Panc1 (cell line): ENCODE results near the gene FNDC10.

Source experiments
- POLR2AphosphoS5 ChIP-seq: IDR thresholded peaks from 2 replicates; pipeline ENCODE4 v1.6.1; 2012; ENCODE audit warnings: mild to moderate bottlenecking, low read depth, low read length, moderate library complexity
- REST ChIP-seq, 2 experiments: IDR thresholded peaks; 2 replicates each; pipeline ENCODE4 v1.6.1; 2011 to 2012; ENCODE audit warnings: low read depth in 2 of 2, control low read depth in 1 of 2, low read length in 1 of 2, mild to moderate bottlenecking in 1 of 2, moderate library complexity in 1 of 2; ENCODE audit not compliant: insufficient read depth in 1 of 2
- SIN3A ChIP-seq: IDR thresholded peaks from 2 replicates; pipeline ENCODE4 v1.6.1; 2012; ENCODE audit warnings: low read depth, mild to moderate bottlenecking, low read length, moderate library complexity, borderline replicate concordance; ENCODE audit not compliant: insufficient read depth
- TCF7L2 ChIP-seq: IDR thresholded peaks from 2 replicates; pipeline ENCODE4 v1.6.1; 2011; ENCODE audit warnings: mild to moderate bottlenecking, low read depth, low read length, inconsistent platforms
- TF ChIP-seq, protein P1 (sequence below): fragments of 450-650 bp; IDR thresholded peaks from 2 replicates; pipeline ENCODE4 v1.5.1; 2017; ENCODE audit warnings: mild to moderate bottlenecking

GRCh38 chr1:1629430-1630190 is 29.7 kb upstream of the FNDC10 start:
- TF ChIP-seq, protein P1, sequence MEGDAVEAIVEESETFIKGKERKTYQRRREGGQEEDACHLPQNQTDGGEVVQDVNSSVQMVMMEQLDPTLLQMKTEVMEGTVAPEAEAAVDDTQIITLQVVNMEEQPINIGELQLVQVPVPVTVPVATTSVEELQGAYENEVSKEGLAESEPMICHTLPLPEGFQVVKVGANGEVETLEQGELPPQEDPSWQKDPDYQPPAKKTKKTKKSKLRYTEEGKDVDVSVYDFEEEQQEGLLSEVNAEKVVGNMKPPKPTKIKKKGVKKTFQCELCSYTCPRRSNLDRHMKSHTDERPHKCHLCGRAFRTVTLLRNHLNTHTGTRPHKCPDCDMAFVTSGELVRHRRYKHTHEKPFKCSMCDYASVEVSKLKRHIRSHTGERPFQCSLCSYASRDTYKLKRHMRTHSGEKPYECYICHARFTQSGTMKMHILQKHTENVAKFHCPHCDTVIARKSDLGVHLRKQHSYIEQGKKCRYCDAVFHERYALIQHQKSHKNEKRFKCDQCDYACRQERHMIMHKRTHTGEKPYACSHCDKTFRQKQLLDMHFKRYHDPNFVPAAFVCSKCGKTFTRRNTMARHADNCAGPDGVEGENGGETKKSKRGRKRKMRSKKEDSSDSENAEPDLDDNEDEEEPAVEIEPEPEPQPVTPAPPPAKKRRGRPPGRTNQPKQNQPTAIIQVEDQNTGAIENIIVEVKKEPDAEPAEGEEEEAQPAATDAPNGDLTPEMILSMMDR, result no peak
- no peak for TF ChIP-seq TCF7L2
- no peak for TF ChIP-seq POLR2AphosphoS5
- TF ChIP-seq SIN3A, result no peak
- no peak for TF ChIP-seq REST (IDR thresholded peaks at IDR 0.05; ENCODE audit: insufficient read depth in 1 of 2, low read depth in 2 of 2, low read length in 1 of 2)
